ENCODE measurements around the gene CBY2.

DNA sequence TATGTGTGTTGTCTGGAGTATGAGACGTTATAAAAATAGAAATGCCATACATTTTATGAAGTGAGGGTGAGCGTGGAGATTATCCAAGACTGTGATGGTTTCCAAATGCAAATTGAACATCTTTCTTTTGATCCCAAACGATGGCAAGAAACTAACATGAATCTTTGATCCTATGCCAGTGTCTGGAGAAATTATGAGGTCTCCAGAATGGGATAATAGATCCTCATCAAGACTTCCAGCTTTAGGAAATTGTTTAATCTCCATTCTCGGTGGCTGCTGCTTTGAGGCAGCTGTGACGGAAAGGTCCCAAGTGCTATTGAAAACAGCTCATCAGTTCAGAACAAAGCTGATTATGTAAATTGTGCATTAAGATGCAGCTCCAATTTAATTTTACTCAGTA is 30.8 kb downstream of the CBY2 start:
- no peak for TF ChIP-seq POLR2A (IDR thresholded peaks at IDR 0.05; ENCODE audit: low read length)
- no peak for TF ChIP-seq GATA1 (IDR thresholded peaks at IDR 0.05; ENCODE audit: low read depth, low read length)

Measured in erythroblast (primary cell).